ENCODE data around the gene RASSF5. TPM values are rescaled to one million over a fixed set of nuclear protein-coding genes. Genes with fewer than 3 reads are reported as not detected.

The RASSF5 gene
- total RNA-seq = 0.19 and 0.33 TPM in 2 replicates

GRCh38 chr1:206507284-206508129 is at the start of gene RASSF5:
RASSF5 (plus strand) TSS chr1:206507531; CDS start chr1:206507603, 72 bp downstream.

GRCh38 chr1:206469933-206470691 is 37.2 kb upstream of the RASSF5 start, which contains the start of gene IKBKE:
IKBKE (plus strand) TSS chr1:206470476; CDS start chr1:206473228, 2,752 bp downstream.

GRCh38 chr1:206612129-206612876 is 105.0 kb downstream of the RASSF5 start, which contains the start of gene EIF2D:
EIF2D (minus strand) TSS chr1:206612465; CDS start chr1:206612342, 123 bp downstream.

GRCh38 chr1:206635080-206635977 is 128.0 kb downstream of the RASSF5 start, which contains the start of gene DYRK3:
DYRK3 (plus strand) TSS chr1:206635536; CDS start chr1:206635704, 168 bp downstream.

Small RNA genes lying within 50 kb of the gene (small RNA-seq; reads per million reads assigned to genes)
- gene MIR6769B = 0.11 reads per million

Other genes with a start within 250 kb of the RASSF5 start
- gene IKBKE, start 37.1 kb upstream of the RASSF5 start, total RNA-seq = 22.4 and 25.5 TPM in 2 replicates
- 52.4 and 61.1 TPM in 2 replicates for gene EIF2D, start 104.9 kb downstream of the RASSF5 start, total RNA-seq
- 13.7 and 19.0 TPM in 2 replicates for gene DYRK3, start 128.0 kb downstream of the RASSF5 start, total RNA-seq
- gene MAPKAPK2, start 177.4 kb downstream of the RASSF5 start, total RNA-seq = 41.8 and 48.0 TPM in 2 replicates

Measured in vein endothelial cell (primary cell).